ENCODE results near the gene CARD19. TPM values are rescaled to one million over a fixed set of nuclear protein-coding genes. Genes with fewer than 3 reads are reported as not detected.

CARD19 gene
- total RNA-seq, 4 donors from 2014 or later, result 49.6 to 82.4 (median 70.9) TPM

DNA sequence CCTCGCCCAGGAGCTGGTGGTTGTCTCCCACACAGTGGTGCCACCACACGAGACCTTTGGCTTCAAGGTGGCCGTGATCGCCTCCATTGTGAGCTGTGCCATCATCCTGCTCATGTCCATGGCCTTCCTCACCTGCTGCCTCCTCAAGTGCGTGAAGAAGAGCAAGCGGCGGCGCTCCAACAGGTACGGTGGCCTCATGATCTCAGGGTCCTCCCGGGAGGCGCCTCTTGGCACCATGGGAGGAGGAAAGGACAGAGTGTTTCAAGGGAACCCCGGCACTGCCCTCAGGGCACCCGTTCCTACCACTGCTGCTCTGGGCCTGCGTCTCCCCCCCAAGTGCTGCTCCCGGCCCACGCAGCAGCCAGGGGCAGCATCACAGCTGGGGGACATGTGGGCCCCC is 18.2 kb upstream of the CARD19 start:
- H3K4me1 ChIP-seq, result no peaks in the 10 kb centered on the region
- intact Hi-C loops (cut with DNase I; ENCODE audit: low total_unique reads) (no loop called here), in situ Hi-C loops (cut with MboI; ENCODE audit: low sequenced_read_pairs in 4 of 4) (no loop called here)
- no peak for DNase-seq
- H3K27ac ChIP-seq, result no peak overlapping the region
- ATAC-seq, result no peak
- no peaks in the 10 kb centered on the region for H3K9me3 ChIP-seq
- no peaks in the 10 kb centered on the region for H3K27me3 ChIP-seq
- TF ChIP-seq, protein P1, sequence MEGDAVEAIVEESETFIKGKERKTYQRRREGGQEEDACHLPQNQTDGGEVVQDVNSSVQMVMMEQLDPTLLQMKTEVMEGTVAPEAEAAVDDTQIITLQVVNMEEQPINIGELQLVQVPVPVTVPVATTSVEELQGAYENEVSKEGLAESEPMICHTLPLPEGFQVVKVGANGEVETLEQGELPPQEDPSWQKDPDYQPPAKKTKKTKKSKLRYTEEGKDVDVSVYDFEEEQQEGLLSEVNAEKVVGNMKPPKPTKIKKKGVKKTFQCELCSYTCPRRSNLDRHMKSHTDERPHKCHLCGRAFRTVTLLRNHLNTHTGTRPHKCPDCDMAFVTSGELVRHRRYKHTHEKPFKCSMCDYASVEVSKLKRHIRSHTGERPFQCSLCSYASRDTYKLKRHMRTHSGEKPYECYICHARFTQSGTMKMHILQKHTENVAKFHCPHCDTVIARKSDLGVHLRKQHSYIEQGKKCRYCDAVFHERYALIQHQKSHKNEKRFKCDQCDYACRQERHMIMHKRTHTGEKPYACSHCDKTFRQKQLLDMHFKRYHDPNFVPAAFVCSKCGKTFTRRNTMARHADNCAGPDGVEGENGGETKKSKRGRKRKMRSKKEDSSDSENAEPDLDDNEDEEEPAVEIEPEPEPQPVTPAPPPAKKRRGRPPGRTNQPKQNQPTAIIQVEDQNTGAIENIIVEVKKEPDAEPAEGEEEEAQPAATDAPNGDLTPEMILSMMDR (IDR thresholded peaks at IDR 0.05 in 4 of 5, conservative IDR thresholded peaks at IDR 0.05 in 1 of 5), result no peak
- TF ChIP-seq POLR2A (IDR thresholded peaks at IDR 0.05), result no peak
- no peak overlapping the region for H3K4me3 ChIP-seq
- no peaks in the 10 kb centered on the region for H3K36me3 ChIP-seq

DNA sequence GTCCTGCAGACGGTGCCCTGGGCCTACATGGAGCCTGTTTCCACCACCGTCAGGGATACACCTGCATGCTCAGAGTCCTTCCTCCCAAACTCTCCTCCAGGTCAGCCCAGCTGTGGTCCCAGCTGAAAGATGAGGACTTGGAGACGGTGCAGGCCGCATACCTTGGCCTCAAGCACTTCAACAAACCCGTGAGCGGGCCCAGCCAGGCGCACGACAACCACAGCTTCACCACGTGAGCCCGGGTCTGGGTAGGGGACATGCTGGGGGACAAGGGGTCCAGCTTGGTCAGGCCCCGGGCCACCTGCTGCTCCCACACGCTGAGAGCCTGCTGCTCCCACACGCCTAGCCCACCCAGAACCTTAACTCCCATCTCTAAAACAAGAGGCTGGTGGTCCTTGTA is 16.6 kb upstream of the CARD19 start:
- H3K27me3 ChIP-seq, result no peaks in the 10 kb centered on the region
- no peak overlapping the region for H3K27ac ChIP-seq
- no peaks in the 10 kb centered on the region for H3K36me3 ChIP-seq
- intact Hi-C loops (cut with DNase I; ENCODE audit: low total_unique reads), result no loop called here
- DNase-seq, result peak in 1 of 2 donors; percentile 4
- ATAC-seq, result no peak
- H3K9me3 ChIP-seq, result no peaks in the 10 kb centered on the region
- in situ Hi-C loops (cut with MboI; ENCODE audit: low sequenced_read_pairs in 4 of 4), result no loop called here
- TF ChIP-seq POLR2A (IDR thresholded peaks at IDR 0.05), result no peak
- TF ChIP-seq, protein P1 (IDR thresholded peaks at IDR 0.05 in 4 of 5, conservative IDR thresholded peaks at IDR 0.05 in 1 of 5), result no peak
- no peak overlapping the region for H3K4me3 ChIP-seq
- no peaks in the 10 kb centered on the region for H3K4me1 ChIP-seq

GRCh38 chr9:93080406-93080805 is 15.6 kb upstream of the CARD19 start:
- no peak for TF ChIP-seq POLR2A (IDR thresholded peaks at IDR 0.05)
- TF ChIP-seq, protein P1 (IDR thresholded peaks at IDR 0.05 in 4 of 5, conservative IDR thresholded peaks at IDR 0.05 in 1 of 5), result no peak
- Histone ChIP-seq H3K4me3 (no peak overlapping the region), H3K9me3 (no peaks in the 10 kb centered on the region), H3K4me1 (no peaks in the 10 kb centered on the region), H3K36me3 (no peaks in the 10 kb centered on the region), H3K27me3 (no peaks in the 10 kb centered on the region), H3K27ac (no peak overlapping the region)
- intact Hi-C loops (cut with DNase I; ENCODE audit: low total_unique reads) (no loop called here), in situ Hi-C loops (cut with MboI; ENCODE audit: low sequenced_read_pairs in 4 of 4) (no loop called here)
- ATAC-seq, result no peak
- peak in 1 of 2 donors; percentile 6 for DNase-seq

DNA sequence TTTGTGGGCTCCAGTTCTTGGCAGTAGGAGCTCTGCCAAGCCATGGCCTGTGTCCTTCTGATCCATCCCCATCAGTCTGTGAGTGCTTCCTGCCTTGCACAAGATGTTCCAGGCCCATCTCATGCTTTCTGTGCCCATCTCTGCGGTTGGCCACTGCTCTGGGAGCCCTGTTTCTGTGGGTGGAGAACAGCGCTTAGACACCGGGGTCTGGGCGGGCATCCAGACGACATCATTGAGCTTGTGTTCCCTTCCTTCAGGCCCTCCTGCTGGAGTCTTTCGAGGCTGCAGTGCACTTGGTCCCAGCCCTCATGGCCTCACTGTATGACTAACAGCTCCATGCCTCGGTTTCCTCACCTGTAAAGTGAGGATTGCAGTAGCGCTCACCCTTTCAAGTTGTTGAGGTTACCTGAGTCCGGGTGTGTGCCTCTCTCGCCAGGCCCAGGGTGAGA is 14.9 kb upstream of the CARD19 start:
- in situ Hi-C loops (cut with MboI; ENCODE audit: low sequenced_read_pairs in 4 of 4), result no loop called here
- H3K36me3 ChIP-seq, result no peaks in the 10 kb centered on the region
- intact Hi-C loops (cut with DNase I; ENCODE audit: low total_unique reads), result no loop called here
- H3K9me3 ChIP-seq, result no peaks in the 10 kb centered on the region
- TF ChIP-seq POLR2A (IDR thresholded peaks at IDR 0.05), result no peak
- TF ChIP-seq, protein P1 (IDR thresholded peaks at IDR 0.05 in 4 of 5, conservative IDR thresholded peaks at IDR 0.05 in 1 of 5), result no peak
- DNase-seq (peak in 1 of 2 donors; percentile 4), ATAC-seq (no peak)
- no peaks in the 10 kb centered on the region for H3K4me1 ChIP-seq
- no peak overlapping the region for H3K27ac ChIP-seq
- no peaks in the 10 kb centered on the region for H3K27me3 ChIP-seq
- H3K4me3 ChIP-seq, result no peak overlapping the region

GRCh38 chr9:93081931-93082330 is 14.1 kb upstream of the CARD19 start:
- in situ Hi-C loops (cut with MboI; ENCODE audit: low sequenced_read_pairs in 4 of 4) (no loop called here), intact Hi-C loops (cut with DNase I; ENCODE audit: low total_unique reads) (no loop called here)
- no peaks in the 10 kb centered on the region for H3K4me1 ChIP-seq
- DNase-seq (no peak), ATAC-seq (no peak)
- H3K27ac ChIP-seq, result no peak overlapping the region
- H3K27me3 ChIP-seq, result no peaks in the 10 kb centered on the region
- no peaks in the 10 kb centered on the region for H3K36me3 ChIP-seq
- no peak overlapping the region for H3K4me3 ChIP-seq
- TF ChIP-seq POLR2A (IDR thresholded peaks at IDR 0.05), result no peak
- TF ChIP-seq, protein P1 (IDR thresholded peaks at IDR 0.05 in 4 of 5, conservative IDR thresholded peaks at IDR 0.05 in 1 of 5), result no peak
- no peaks in the 10 kb centered on the region for H3K9me3 ChIP-seq

Data from gastrocnemius medialis (tissue), 4 donors.